OCI-LY7 (cell line): ENCODE results near the gene CGNL1. TPM values are rescaled to one million over a fixed set of nuclear protein-coding genes. Genes with fewer than 3 reads are reported as not detected.

Source experiments
- BruUV-seq: library from RNA; stranded (reverse); fragments of 400-500 nt; replicated peaks from 2 replicates; lab custom pipeline; 2021; lab: Mats Ljungman, UMichigan
- CTCF ChIA-PET: fragments of 300-600 bp; sonication (Branson Sonifier 250); formaldehyde crosslinking; loops from one replicate; lab custom pipeline; 2022; ENCODE audit warnings: antibody characterized with exemption; ENCODE audit not compliant: unreplicated experiment; lab: Charles Lee
- POLR2A ChIA-PET: fragments of 300-600 bp; sonication (Branson Sonifier 250); formaldehyde crosslinking; loops from one replicate; lab custom pipeline; 2022; ENCODE audit warnings: antibody characterized with exemption; lab: Charles Lee
- DNase-seq: peaks from one replicate; pipeline ENCODE4 v3.0.0-alpha.2; 2015; ENCODE audit warnings: low spot score
- H2AFZ ChIP-seq: fragments of 200-600 bp; sonication (generic), shearing (Covaris generic); 2 replicates; pipeline ENCODE4 v1.6.1; 2014; ENCODE audit warnings: mild to moderate bottlenecking, antibody characterized with exemption, low read length, moderate library complexity
- H3K27ac ChIP-seq: fragments of 200-600 bp; sonication (generic); 2 replicates; pipeline ENCODE4 v1.5.1; 2014; ENCODE audit warnings: mixed run types, low read depth, mild to moderate bottlenecking, moderate library complexity, low read length, inconsistent platforms; ENCODE audit not compliant: poor library complexity, severe bottlenecking
- H3K36me3 ChIP-seq: fragments of 200-600 bp; sonication (generic); 2 replicates; pipeline ENCODE4 v1.6.1; 2014; ENCODE audit warnings: mild to moderate bottlenecking, antibody characterized with exemption, low read length, moderate library complexity, mixed read lengths; ENCODE audit not compliant: insufficient read depth
- H3K4me1 ChIP-seq: fragments of 200-600 bp; sonication (generic); 2 replicates; pipeline ENCODE4 v1.5.1; 2014; ENCODE audit warnings: mild to moderate bottlenecking, low read length; ENCODE audit not compliant: insufficient read depth, poor library complexity, severe bottlenecking
- H3K4me2 ChIP-seq: fragments of 200-600 bp; sonication (generic); 2 replicates; pipeline ENCODE4 v1.6.1; 2014; ENCODE audit warnings: mild to moderate bottlenecking, low read length
- H3K4me3 ChIP-seq: fragments of 200-600 bp; sonication (generic); 2 replicates; pipeline ENCODE4 v1.5.1; 2014; ENCODE audit warnings: mild to moderate bottlenecking, low read depth, low read length; ENCODE audit not compliant: poor library complexity, severe bottlenecking
- H3K79me2 ChIP-seq: fragments of 200-600 bp; sonication (generic); 2 replicates; pipeline ENCODE4 v1.6.1; 2016; ENCODE audit warnings: low read depth, mild to moderate bottlenecking, low read length, moderate library complexity, mixed read lengths; ENCODE audit not compliant: insufficient read depth
- H3K9me2 ChIP-seq: fragments of 200-600 bp; sonication (generic); 2 replicates; pipeline ENCODE4 v1.6.1; 2016; ENCODE audit warnings: mild to moderate bottlenecking, low read length, mixed read lengths; ENCODE audit not compliant: insufficient read depth
- H3K9me3 ChIP-seq: fragments of 200-600 bp; sonication (generic); 2 replicates; pipeline ENCODE4 v1.6.1; 2014; ENCODE audit warnings: mild to moderate bottlenecking, mixed run types, low read length, mixed read lengths
- H4K20me1 ChIP-seq: fragments of 200-600 bp; sonication (generic); 2 replicates; pipeline ENCODE4 v1.6.1; 2014; ENCODE audit warnings: mild to moderate bottlenecking, antibody characterized with exemption, low read length, moderate library complexity, mixed read lengths; ENCODE audit not compliant: insufficient read depth
- EZH2phosphoT487 ChIP-seq: fragments of 200-600 bp; sonication (generic); IDR thresholded peaks from 2 replicates; pipeline ENCODE4 v1.6.1; 2018; ENCODE audit warnings: low read depth, borderline replicate concordance, mild to moderate bottlenecking, mixed run types, antibody characterized with exemption, low read length, moderate library complexity, mixed read lengths
- intact Hi-C: fragments of 100-400 bp; cut with micrococcal nuclease; formaldehyde crosslinking; loops from one replicate; pipeline ENCODE4 v1.10.0; 2022; ENCODE audit not compliant: unreplicated experiment
- total RNA-seq, 2 experiments: library from RNA; depleted of rRNA in 1 of 2; stranded (reverse); fragments of >200 nt in 1 of 2; shearing (Covaris generic) in 1 of 2; gene quantifications; 2 replicates each; pipeline ENCODE4 v1.2.3, GENCODE V29; 2014 to 2022
- TF ChIP-seq, protein P1 (sequence below): fragments of 200-600 bp; sonication (generic); conservative IDR thresholded peaks from 2 replicates; pipeline ENCODE4 v1.5.1; 2014; ENCODE audit warnings: mild to moderate bottlenecking, antibody characterized with exemption, low read length, moderate library complexity, mixed read lengths

CGNL1 gene
- total RNA-seq, 2 experiments from 2014 or later, result 0.04 TPM; not detected in 1

DNA sequence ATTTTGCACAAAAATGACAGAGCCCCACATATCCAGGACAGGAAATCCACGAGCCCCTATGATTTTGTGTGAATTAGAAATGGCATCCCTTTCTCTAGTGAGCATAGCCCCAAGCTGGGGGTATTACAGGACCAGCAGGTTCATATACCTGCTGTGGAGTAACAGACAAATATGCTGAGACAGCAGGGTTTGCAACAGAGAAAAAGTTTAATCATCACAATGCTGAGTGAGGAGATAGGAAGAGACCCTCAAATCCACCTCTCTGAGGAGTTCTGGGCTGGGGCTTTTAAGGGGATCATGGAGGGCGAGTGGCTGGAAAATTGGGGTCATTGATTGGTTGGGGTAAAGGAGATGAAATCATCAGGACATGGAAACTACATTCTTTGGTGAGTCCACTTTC lies 207.0 kb downstream of the CGNL1 start:
- Histone ChIP-seq H3K79me2 (no peaks in the 10 kb centered on the region), H3K9me3 (no peaks in the 10 kb centered on the region), H3K4me3 (no peak overlapping the region), H2AFZ (no peak overlapping the region), H3K4me1 (no peaks in the 10 kb centered on the region), H3K27ac (no peak overlapping the region), H3K4me2 (no peak overlapping the region), H3K36me3 (no peaks in the 10 kb centered on the region), H3K9me2 (no peaks in the 10 kb centered on the region), H4K20me1 (no peaks in the 10 kb centered on the region)
- ChIA-PET POLR2A (no interaction called here), CTCF (no interaction called here)
- intact Hi-C loops, result no loop called here
- DNase-seq, result no peak
- no TSS peak for BruUV-seq
- TF ChIP-seq, protein P1, sequence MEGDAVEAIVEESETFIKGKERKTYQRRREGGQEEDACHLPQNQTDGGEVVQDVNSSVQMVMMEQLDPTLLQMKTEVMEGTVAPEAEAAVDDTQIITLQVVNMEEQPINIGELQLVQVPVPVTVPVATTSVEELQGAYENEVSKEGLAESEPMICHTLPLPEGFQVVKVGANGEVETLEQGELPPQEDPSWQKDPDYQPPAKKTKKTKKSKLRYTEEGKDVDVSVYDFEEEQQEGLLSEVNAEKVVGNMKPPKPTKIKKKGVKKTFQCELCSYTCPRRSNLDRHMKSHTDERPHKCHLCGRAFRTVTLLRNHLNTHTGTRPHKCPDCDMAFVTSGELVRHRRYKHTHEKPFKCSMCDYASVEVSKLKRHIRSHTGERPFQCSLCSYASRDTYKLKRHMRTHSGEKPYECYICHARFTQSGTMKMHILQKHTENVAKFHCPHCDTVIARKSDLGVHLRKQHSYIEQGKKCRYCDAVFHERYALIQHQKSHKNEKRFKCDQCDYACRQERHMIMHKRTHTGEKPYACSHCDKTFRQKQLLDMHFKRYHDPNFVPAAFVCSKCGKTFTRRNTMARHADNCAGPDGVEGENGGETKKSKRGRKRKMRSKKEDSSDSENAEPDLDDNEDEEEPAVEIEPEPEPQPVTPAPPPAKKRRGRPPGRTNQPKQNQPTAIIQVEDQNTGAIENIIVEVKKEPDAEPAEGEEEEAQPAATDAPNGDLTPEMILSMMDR, result no peak
- no peak for TF ChIP-seq EZH2phosphoT487

DNA sequence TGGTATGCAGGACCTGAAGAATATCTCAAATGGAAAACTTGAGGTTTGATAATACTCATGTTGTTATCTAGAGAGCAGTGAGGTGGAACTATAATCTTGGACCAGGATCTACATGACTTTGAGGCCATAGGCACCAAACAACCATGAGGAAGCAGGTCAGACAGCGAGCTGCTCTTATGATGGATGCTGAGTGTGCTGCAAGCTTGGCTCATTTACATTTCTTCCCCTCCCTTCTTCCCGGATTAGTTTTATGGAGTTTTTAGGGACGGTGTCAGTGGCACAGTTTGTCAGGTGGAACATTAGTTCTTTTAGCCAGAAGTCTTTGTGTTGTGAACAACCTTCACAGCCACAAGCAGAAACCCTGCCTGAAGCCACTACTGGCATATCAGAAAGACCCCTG lies 207.4 kb downstream of the CGNL1 start:
- intact Hi-C loops, result no loop called here
- Histone ChIP-seq H3K27ac (no peak overlapping the region), H3K9me2 (no peaks in the 10 kb centered on the region), H3K79me2 (no peaks in the 10 kb centered on the region), H3K4me3 (no peak overlapping the region), H3K4me2 (no peak overlapping the region), H3K36me3 (no peaks in the 10 kb centered on the region), H3K9me3 (no peaks in the 10 kb centered on the region), H4K20me1 (no peaks in the 10 kb centered on the region), H3K4me1 (no peaks in the 10 kb centered on the region), H2AFZ (no peak overlapping the region)
- DNase-seq, result no peak
- ChIA-PET CTCF (no interaction called here), POLR2A (no interaction called here)
- BruUV-seq, result no TSS peak
- TF ChIP-seq EZH2phosphoT487, result no peak
- TF ChIP-seq, protein P1, result no peak

DNA sequence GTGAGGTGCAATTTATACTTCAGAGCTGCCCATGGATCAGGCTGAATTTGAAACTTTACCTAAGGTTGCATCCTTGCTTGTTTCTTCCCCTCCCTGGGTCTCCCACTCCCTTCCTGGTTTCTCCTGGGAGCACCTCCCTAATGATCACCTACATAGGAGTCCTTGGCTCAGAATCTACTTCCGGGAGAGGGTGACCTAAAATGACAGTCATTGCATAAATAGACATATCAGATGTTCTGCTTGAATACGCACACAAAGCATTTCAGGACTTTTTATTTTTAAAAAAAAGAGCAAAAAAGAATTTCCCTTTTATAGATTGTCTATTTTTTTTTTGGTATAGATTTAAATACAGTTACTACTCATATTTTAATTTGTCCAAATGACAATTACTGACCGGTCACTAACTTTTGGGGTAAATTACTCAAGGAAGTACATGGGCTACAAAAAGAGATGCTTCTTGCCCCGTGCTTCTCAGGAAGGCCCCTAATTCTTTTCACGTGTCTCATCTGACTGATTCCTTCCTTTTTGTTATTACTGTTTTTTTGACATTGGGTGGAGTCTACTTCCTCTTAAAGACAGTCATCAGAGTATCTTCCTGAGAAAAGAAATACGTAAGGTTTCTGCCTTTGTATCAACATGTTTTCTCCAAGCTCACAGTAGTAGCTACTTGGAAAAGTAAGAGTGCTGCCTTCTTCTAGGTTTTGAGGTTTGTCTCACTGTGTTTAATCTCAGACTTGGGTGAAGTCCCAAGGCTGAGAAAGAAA lies 210.5 kb downstream of the CGNL1 start:
- Histone ChIP-seq H3K9me3 (no peaks in the 10 kb centered on the region), H3K27ac (no peak overlapping the region), H3K9me2 (no peaks in the 10 kb centered on the region), H3K4me3 (no peak overlapping the region), H4K20me1 (no peaks in the 10 kb centered on the region), H3K36me3 (no peaks in the 10 kb centered on the region), H2AFZ (no peak overlapping the region), H3K4me2 (no peak overlapping the region), H3K4me1 (no peaks in the 10 kb centered on the region), H3K79me2 (no peaks in the 10 kb centered on the region)
- ChIA-PET POLR2A (no interaction called here), CTCF (no interaction called here)
- intact Hi-C loops, result no loop called here
- no peak for TF ChIP-seq EZH2phosphoT487
- TF ChIP-seq, protein P1, result no peak
- no peak for DNase-seq
- no TSS peak for BruUV-seq
